Stimulated activated CD8-positive, alpha-beta memory T cell treated with anti-CD3 and anti-CD28 coated beads, Interleukin-15, amount 100 ng/mL, for 24 hours (primary cell): ENCODE measurements around the gene C14orf119.

Experiments used
- DNase-seq: peaks from one replicate; pipeline ENCODE4 v3.0.0-alpha.2; 2020; ENCODE audit warnings: low read depth

C14orf119 gene

DNA sequence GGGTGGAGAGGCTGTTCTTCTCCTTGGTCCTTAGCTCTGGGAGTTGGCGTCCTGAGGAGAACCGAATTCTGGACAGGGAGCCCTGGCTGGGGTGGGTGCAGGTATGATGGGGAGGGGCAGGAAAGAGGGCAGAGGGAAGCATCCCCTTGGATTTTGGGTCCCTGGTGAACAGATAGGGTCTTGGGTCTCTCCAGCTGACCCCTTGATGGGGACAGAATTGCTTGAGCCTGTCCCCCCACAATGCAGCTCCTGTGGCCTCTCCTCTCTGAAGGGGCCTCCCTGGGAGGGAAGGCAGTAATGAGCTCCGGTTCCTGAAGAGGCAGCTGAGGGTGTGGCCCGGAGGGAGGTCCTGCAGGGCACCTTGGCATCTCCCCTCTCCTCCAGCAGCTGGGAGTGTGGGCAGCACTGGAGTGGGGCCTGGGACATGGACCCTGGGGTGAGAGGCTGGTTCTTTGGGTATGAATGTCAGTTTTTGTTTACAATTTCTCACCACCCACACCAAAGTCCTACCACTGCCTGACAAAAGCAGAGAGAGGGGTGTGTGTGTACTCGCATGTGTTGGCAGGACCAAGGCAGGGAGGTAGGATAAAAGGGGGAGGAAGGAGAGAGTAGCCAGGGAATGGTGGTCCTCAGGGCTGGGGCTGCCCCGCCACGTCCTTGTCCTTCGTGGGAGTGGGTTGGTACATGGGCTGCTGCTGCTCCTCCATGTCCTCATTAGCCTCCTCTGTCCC lies 31.4 kb downstream of the C14orf119 start:
- no peak for DNase-seq

DNA sequence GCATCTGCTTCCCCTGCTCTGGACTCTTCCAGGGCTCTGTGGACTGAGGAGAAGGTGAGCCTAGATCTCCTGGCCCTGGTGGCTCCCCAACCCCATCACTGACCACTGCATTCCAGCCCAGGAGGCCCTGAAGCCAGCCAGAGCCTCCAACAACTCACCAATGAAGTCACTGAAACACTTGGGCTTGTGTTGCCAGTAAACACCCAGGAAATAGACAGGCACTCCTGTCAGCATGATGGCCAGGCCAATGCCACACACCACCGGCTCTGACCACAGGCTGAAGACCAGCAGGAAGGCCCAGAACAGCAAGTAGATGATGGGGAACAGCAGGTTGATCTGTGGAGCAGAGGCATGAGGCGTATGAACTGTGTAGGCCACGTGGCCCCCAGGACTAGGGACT lies 32.6 kb downstream of the C14orf119 start:
- no peak for DNase-seq

DNA sequence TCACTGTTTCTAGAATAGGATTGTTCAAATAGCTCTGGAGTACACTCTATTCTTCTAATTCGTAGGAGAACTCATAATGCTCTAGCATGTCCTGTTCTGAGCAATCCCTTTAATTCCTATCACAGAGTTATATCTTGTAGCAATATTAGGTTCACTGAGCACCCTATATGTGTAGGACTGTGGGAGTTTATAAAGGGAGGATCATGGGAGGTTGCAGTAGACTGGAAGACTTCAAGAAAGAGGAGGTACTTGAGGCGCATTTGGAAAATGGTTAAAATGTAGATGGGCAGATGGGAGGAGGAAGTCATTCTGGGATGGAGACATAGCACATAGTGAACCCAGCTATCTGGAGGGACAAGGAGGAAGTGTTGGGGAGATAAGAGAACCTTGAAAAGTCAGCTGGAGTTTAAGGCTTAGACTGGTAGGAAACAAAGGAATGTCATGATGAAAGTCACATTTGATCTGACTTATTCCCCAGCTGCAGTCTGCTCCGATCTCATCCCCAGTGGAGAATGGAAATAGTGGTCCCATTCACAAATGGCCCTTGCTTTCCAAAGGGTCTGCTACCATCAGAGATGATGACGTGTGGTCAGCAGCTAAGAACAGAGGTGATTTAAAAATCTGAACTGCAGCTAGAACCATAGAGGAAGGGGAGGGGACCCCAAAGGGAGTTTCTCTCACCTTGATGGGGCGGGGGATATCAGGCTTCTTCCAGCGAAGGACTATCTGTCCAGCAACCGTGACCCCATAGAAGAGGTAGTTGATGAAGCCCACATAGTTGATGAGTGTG lies 33.9 kb downstream of the C14orf119 start:
- DNase-seq: no peak

DNA sequence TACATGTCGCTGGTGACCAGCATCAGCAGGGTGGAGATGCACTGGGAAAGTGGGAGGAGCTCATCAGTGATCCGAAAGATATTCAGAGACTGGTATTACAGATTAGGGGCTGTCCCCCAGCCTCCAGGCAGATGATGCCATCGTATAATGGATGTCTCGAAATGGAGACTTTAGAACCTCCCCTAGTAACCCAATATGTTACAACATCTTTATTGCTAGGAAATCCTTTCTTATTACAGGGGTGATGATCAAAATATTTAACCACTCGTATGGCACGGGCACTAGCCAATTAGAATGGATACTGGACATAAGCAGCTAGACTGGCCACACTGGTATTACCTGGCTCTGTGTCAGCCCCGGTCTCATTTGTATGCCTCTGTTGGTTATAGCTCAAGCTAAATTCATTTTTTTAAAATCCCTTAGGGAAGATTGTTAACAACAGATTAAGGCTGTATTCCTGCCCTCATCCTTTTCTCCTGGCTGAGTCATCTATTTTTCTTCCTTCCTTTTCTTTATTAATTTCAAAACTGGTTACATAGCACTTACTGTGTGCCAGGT lies 34.5 kb downstream of the C14orf119 start:
- no peak for DNase-seq

DNA sequence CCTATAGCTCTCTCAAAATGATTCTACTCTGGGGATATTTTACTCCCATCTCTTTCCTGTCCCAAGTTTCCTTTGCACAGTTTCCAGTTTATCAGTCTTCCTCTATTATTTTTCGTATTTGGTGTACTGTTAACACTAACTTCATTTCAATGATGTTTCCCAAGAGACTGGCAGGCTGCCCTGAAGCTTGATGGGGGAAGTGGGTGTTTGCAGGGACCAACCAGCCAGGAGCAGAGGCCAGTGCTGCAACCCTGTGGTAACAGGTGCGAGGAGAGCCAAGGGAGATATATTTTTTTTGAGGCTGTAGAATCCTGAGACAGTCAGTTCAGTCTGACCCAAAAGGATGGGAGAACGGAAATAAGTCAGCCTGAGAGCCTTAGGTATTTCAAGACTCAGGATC lies 35.6 kb downstream of the C14orf119 start:
- DNase-seq: no peak

DNA sequence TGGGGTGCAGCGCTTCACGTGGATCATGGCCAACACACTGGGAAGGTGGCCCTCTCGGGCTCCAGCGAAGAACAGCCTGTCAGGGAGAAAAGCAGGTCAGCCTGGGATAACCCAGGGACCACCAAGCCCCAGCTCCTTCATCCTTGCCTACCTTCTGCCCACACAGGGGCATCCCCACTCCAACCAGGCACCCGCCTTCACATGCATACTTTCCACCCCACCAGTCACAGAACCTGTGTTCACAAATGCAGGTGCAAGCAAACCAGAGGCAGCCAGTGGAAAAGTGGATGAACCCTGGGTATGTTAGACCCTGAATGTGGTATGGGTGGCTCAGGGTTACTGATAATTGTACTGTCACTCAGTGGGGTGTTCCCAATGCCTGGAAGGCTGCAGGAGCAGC lies 36.2 kb downstream of the C14orf119 start:
- no peak for DNase-seq

DNA sequence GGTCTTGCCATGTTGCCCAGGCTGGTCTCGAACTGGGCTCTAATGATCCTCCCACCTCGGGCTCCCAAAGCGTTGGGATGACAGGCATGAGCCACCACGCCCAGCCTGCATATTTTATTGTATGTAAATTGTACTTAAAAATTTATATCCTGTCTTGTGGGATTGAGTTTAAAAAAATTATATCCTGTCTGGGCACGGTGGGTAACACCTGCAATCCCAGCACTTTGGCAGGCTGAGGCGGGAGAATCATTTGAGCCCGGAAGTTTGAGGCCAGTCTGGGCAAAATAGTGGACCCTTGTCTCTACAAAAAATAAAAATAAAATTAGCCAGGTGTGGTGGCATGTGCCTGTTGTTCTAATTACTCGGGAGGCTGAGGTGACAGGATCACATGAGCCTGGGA lies 37.7 kb downstream of the C14orf119 start:
- no peak for DNase-seq

DNA sequence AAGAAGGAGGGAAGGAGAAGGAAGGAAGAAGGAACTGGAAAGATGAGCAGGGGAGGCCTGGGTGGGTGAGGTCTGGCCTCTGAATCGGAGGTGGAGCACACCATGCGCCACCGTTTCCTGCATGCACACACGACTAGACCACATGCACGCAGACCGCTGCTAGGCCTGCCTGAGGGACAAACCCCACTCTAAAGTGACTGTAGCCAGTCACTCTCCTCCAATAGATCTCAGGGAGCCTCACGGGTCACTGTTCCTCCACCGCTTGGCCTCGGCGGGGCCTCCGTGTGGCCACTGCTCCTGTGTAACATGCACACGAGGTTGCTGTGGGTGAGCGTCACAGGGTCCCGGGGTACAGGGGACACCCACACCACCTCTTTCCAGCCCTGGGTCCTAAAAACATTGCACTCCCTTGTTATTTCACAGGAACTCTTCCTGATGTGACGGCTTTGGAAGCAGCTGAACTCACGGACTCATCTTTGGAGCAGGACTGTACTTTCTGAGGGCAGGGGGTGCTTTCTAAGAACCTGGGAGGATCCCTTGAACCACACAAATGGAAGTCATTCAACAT lies 41.3 kb downstream of the C14orf119 start:
- DNase-seq: no peak

DNA sequence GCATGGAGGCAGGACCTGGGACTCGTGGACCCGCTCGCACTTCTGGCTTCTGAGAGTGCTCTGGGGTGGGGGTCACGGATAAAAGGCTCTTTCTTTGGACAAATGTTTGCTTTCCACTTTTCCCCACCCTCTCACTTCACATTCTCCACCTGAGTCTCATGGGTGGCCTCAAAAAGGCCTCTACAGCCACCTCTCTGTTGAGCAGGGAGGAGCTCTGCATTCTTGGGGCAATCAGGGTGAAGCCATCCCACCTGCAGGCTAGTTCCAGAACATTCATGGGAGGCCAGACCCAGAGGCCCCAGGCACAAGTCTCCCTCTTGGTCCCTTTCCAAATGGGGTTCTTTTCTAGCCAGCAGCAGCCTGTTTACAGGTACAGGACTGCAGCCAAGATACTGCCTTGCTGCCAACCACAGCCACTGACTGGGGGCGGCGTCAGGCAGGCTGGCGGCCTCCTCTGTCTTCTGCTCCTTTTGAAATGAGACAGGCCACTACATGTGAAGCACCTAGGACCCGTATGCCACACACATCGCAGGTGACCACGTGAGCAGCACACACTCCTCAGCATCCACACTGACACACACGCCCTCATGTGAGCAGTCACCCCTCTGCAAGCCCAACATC lies 42.0 kb downstream of the C14orf119 start:
- no peak for DNase-seq

DNA sequence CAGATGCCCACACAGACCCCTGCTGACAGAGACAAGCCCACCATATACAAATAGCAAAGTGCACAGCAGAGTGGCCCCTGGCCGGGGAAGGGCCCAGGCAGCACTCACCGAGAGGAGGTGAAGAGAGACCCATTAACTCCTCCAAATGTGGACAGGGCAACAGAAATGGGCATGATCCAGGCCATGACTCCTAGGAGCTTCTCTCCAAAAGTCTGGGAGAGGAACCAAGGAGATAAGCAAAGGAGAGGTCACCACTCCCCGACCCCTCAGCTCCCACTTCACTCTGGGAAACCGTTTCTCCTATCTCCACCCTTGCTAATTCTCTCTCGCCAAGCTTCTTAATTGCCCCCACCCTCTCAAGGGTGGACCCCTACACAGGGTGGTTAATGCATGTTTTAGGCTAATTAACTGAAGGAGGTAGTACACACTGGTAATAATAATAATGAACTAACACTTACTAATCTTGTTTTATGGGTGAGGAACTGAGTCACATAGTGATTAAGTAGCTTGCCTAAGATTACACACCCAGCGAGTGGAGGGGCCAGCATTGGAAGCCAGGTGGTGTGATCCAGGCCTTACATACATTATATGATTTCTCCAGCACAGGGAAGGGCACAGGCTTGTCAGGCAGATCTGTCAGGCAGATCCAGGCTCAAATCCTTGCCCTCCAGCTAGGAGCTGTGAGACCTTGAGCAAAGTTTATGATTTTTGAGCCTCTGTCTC lies 42.7 kb downstream of the C14orf119 start:
- no peak for DNase-seq

DNA sequence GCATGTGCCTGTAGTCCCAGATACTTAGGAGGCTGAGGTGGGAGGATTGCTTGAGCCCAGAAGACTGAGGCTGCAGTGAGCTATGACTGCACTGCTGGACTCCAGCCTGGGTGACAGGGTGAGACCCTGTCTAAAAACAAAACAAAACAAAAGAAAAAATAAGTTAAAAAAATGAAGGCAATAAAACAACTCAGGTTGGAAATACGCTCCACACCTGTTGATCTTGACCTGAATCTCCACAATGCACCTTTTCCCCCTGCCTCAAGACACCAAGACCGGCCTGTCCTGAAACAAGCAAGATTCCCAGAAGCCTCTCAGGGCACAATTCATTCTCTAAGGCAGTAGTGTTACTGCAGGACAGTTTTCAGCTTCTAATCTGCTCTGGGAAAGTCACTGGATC lies 44.6 kb downstream of the C14orf119 start:
- DNase-seq: no peak

DNA sequence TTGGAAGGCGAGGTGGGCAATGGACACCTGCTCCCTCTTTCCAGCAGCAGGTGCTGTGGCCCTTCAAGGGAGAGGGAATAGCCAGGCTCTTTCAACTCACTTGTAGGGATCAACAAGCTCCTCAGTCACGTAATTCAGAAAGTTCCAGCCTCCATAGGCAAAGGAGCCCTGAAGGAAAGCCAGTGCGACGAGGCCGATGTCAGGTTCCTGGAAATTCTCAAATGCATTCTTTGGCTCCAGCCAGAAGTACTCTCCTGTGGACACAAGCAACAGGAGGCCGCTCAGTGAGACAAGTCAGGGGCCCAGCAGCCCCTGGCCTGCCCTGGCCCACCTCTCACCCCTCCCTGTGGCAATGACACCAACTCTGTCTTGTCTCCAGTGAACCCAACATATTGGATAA lies 45.1 kb downstream of the C14orf119 start:
- no peak for DNase-seq

DNA sequence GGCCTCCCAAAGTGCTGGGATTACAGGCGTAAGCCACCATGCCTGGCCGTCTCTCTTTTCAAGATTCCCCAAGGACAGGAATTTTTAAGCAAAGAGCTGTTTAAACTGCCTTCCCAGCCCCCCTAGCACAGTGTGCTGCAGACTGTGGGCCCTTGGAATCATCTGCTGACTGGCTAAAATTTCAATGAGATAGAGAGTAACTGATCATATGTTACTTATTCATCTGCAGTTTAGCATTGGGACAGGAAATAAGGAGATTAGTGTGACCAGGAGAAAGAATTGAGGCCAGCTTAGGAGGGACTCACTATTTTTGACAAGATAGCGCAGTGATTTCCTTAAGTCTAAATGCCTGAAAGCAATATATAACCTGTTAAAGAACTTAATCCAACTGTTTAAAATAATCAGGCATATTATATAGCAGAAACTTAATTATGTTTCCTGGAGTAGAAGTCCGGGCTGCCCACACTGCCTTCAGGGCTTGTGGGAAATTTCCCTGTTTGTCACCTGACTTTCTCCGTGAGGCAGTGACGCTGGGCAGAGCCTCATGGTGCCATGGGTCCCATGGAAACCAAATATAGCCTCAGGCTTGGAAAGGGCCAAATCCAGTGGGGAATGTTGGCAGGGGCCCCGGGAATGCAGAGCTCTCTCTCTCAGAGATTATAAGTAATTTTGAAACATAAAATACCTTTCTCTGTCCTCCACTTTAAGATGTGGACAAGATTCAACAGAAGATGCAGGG lies 46.6 kb downstream of the C14orf119 start:
- DNase-seq: no peak

DNA sequence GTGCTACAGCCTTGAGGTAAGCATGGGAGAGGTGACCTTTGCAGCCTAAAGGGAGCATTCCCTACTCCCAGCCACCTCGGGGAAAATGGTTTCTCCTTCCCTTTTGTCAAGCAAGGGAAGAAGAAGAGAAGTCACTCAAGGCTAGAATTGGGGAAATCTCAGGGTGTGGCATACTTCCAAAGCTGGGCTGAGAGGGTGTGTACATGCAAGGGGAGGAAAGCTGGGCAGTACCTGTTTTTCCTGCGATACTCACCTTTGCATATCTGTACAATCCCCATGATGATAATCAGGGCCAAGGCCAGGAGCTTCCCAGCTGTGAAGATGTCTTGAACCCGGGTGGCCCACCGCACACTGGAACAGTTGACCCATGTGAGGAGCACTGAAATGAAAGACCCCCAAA lies 47.5 kb downstream of the C14orf119 start:
- no peak for DNase-seq

DNA sequence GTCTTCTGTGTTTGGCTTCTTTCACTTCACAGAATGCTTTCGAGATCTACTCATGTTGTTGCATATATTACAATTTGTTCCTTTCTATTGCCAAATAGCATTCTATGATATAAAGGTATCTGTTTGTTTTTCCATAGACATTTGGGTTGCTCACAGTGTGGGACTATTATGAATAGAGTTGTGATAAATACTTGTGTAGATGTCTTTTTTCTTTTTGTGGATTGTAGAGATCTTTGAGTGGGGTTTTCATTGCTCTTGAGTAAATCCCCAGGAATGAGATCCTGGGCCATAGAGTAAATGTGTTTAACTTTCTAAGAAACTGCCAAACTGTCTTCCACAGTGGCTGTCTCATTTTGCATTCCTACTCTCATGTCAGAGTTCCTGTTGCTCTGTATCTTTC lies 48.6 kb downstream of the C14orf119 start:
- no peak for DNase-seq

DNA sequence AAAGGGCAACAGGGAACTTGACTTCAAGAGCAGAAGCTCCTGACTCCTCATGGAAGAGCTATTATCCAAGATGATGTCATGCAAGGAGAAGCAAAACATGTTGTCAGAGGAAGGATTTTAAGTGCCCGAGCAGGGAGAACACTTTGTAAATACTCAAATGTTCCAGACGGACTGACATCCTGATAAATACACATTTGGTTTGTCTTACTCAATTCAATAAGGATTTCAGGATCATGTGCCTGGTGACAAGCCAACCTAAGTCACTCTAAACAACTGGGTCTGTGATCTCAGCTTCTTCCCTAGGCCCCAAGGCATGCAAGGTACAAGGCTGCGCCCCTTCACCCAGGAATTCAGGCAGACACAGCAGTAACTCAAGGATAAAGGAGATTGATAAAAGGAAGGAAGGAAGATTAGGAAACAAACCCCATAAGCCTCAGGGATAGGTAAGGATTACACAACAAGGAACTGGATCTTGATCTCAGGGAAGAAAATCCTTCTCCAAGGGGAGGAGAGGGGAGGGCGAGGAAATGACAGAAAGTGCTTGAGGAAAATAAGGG lies 50.6 kb downstream of the C14orf119 start:
- DNase-seq: no peak

DNA sequence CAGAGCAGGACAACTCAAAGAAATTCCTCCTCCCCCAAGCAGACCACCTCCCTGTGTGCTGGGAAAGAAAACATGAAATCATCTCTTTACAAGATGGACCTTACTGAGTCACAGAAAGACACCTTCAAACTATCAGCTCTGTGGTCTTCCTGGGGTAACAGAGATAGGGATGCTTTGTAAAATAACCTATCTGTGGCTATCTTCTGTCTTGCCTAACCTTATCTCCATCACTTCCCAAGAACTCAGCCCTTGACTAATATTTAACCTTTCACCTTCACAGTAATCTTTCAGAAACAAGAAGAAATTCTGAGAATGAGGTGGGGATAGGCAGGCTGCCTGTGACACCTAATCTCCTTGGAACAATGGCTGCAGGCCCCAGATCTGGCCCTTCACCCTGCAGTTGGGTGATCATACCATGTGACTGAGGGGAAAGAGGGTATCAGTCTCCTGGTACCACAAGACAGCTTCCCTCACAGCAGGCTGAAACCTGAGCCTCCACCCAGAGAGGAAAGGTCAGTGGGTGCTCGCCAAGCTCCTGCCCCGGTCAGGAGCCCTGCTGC lies 51.1 kb downstream of the C14orf119 start:
- DNase-seq: no peak

DNA sequence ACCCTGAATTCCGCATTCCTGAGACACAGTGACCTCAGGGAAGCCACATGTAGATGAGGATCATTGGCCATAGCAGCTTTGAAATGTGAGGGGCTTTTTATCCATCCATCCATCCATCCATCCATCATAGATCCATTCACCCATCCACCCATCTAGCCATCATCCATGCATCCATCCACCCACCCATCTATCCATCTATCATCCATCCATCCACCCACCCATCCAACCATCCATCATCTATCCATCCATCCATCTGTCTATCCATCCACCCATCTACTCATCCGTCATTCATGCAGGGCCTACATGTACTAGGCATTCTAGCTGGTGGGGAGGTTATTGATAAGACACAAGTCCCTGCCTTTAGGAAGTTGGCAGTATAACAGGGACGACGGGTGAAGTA lies 51.7 kb downstream of the C14orf119 start:
- DNase-seq: no peak

DNA sequence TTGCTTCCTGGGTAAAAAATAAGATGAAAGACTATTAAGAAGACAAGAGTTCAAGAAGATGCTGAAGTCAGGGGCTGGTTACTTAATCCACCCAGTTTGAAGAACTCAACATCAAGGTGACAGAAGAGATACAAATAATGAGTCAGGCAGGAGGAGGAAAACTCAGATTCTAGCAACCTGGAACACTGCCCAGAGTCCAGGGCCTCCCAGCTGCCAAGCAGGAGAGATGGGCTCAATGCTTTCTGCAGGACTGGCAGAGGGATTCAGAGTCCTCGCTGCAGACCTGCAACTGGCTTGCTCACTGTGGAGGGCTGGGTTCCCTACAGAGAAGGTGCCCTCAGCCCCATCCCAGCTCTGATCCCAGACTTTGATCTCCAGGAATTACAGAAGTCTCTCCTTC lies 52.4 kb downstream of the C14orf119 start:
- DNase-seq: no peak

DNA sequence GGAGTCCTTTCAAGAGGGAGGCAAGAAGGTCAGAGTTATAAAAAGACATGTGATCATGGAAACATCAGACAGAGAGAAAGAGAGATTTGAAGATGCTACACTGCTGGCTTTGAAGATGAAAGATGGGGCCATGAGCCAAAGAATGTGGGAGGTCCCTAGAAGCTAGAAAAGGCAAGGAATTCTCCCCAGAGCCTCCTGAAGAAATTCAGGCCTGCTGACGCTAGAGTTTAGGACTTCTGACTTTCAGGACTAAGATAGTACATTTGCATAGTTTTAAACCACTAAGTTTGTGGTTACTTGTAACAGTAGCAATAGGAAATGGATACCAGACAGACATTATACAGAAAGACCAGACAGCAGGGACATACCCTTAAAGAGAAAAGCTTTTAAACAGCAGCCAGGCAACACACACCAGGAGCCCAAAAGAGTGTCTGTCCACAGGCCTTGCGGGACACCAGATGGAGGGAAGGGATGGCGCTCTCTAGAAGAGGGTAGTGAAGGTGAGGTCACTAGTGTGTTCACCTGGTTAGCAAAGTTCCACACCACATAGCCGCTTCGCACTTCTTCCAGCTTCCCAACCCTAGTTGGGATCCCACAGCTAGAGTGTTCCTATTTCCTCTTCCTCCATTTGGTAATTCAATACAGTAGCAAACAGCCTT lies 53.4 kb downstream of the C14orf119 start:
- DNase-seq: no peak
